Embryonic facial prominence (tissue), 1 donor: ENCODE measurements around the gene WWTR1.

Source experiments
- DNase-seq: peaks from one replicate; pipeline ENCODE4 v3.0.0-alpha.2; 2016; ENCODE audit errors: extremely low spot score

The WWTR1 gene

DNA sequence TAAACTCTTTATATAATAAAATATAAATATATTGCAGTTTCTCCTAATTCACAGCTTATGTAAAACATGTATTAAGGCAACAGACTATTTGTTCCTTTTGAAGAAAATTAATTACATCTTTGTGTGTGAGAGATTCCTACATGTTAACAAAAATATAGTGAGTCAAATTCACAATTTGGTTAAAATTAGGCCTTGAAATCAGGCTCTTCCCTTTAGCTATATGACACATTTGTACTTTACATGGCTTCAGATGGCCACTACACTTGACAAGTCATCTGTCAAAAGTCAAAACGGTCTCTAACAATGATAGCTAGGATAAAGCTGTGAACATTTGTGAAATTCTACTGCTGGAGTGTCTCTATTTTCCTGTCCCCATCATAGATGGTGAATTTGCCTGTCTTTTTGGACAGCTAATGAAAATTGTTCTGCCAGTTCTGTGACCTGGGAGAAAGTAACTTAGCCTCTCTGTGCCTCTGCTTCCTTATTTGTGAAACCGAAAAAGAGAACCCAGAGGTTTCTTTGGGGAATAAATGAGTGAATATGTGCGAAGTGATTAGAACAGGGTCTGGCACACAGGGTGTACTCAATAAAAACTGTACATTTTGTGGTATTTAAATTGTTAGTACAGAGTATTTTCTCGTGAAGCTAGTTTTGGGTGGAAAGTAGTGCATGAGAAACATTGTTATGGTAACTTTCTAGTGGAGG, 159.7 kb downstream of the WWTR1 start:
- no peak for DNase-seq

DNA sequence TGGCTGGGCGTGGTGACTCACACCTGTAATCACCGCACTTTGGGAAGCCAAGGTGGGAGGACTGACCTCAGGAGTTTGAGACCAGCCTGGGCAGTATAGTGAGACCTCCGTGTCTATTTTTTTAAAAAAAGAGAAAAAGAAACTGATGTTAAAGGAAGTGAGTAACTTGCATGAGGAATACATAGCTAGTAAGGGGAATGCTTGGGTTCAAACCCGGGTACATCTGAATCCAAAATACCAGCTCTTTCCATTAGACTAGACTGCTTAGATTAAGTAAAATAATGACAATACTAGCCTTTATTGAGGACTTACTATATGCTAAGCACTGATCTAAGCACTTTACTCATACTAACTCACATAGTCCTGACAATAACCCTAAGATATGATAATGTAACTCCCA, 160.9 kb downstream of the WWTR1 start:
- no peak for DNase-seq

DNA sequence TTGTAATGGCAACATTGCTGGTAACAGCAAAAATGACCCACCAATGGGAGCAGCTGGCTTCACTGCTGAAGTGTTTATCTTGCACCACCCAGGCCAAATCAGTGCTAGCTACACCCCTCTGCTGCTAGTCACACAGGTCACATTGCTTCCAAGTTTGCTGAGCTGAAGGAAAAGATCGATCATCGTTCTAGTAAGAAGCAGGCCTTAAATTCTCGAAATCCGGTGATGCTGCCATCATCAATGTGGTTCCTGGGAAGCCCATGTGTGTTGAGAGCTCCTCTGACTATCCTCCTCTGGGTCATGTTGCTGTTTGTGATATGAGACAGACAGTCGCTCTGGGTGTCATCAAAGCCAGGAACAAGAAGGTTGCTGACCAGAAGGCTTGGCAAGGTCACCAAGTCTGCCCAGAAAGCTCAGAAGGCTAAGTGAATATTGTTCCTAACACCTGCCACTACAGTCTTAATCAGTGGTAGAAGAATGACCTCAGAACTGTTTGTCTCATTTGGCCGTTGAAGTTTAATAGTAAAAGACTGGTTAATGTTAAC, 162.2 kb downstream of the WWTR1 start:
- DNase-seq, result no peak

DNA sequence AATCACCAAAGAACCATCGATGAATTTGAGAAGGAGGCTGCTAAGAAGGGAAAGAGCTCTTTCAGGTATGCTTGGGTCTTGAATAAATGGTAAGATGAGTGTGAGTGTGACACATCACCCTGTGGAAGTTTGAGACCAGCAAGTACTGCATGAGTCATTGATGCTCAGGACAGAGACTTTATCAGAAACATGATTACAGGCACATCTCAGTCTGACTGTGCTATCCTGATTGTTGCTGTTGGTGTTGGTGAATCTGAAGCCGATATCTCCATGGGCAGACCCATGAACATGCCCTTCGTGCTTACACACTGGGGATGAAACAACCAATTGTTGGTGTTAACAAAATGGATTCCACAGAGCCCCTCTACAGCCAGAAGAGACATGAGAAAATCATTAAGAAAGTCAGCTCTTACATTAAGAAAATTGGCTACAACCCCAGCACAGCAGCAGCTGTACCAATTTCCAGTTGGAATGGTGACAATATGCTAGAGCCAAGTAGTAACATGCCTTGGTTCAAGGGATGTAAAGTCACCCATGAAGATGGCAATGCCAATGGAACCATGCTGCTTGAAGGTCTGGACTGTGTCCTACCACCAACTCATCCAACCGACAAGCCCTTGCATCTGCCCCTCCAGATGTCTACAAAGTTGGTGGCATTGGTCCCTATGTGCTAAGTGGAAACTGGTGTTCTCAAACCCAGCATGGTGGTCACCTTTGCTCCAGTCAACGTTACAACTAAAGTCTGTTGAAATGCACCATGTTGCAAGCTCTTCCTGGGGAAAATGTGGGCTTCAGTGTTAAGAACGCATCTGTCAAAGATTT, 162.9 kb downstream of the WWTR1 start:
- DNase-seq, result no peak

DNA sequence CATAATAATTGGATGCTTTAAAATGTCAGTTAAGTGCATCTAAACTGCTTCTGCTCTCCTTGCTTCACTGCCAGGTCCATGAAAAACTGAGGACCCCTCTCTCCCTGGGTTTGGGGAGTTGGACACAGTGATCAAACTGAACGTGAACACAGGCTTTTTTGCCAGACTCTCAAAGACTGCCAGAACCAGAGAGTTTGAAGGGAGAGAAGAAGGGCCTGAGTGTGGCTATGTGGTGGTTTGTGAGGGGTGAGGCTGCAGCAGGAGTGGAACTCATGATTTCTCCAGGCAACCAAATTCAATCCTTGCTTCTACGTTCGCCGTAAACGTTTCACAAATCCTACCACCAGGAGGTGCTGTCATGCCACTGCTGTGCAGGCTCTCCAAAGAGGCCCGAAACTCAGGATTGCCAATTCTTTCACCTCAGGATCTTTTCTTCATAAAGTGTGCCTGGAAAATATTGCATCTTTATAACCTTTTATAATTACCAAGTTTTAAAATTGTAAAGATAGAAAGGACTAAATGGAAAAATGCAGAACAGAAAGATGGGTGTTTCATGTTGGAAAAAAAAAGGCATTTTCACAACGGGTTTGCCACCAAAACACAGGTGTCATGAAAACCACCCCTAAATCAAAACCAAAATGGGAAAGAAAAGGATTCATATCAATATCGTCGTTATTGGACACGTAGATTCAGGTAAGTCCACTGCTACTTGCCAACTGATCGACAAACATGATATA, 163.6 kb downstream of the WWTR1 start:
- DNase-seq, result peak; percentile 51

DNA sequence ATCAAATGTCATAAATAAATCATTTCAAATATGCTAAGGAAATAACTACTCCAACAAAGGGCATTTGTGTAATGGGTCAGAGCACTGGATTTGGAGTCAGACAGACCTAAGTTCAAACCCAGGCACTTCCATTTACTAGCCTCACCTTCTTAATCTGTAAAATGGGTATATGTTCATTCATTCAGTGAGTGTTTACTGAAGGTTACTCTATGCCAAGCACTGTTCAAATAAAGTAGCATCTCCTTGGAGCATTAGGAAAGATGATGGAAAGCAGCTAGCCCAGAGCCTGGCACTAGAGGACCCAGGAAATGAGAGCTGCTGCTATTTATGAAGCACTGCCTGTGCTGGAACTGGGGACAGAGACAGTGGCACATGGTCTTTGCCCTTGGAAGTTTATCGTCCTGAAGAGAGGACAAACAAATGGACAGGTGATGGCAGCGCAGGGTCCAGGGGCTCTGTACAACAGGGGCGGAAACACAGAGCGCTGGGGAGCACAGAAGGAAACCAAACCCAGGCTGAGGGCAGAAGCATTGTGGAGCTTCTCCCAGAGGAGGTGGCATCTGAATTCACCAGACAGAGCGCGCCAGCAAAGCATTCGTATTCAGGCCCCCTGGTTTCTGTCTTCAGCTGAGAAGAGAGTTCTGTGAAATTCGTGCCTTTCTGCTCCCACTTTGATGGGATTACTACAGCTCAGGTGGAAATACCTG, 164.4 kb downstream of the WWTR1 start:
- DNase-seq, result no peak

DNA sequence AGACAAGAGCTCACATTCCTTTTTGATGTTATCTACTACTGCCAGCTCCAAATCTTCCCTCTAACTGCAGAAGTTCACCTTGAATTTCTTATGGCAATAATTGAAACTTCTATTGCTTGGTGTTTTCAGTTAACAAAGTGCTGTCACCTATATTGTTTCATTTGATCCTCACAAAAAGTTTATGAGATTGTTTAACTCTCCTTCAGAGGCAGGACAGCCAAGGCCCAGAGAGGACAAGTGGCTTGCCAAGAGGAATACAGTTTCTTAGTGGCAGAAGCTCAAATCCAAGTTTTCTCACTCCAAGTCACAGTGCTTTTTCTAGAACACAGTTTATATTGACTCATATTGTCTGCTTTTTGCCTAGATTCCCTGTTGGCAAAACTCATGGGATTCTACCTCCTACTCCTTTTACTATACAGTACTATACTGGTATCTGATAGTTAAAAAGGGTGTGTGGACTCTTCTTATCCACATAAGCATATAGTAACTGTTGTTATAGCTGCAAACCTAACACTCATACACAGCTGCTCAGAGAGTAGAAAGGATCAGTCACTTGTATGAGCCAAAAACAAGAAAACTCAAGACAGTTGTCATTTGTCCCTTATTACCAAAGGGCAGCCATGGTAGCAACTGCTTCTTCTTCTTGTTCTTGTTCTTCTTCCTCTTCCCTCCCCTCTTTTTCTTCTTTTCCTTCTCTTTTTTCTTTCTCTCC, 167.4 kb downstream of the WWTR1 start:
- no peak for DNase-seq

DNA sequence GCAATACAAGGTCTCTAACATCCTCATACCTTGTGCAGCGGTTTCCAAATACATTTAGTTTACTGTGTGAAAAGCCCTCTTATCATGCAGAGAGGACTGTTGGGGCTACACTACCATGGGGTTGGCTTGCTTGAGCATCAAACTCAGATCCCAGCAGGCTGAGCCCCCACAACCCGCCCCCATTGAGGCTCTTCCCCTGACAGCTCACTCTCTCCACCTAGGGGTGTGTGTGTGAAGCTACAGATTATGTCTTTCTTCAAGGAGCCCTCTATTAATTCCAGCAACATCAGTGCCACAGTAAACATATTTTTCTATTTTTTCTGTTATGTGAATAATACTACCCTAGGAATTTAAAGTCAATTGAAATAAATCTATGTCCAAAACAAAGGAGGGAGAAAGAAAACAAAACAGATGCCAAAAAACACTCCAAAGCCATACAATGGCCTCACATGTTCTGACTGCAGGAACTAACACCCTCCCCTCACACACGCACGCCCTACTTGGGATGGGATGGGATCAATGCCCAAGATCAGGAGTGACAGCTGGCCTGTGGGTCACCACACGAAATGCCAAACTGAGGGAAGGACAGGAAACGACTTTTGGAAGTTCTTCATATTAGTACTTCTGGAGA, 168.7 kb downstream of the WWTR1 start:
- no peak for DNase-seq

DNA sequence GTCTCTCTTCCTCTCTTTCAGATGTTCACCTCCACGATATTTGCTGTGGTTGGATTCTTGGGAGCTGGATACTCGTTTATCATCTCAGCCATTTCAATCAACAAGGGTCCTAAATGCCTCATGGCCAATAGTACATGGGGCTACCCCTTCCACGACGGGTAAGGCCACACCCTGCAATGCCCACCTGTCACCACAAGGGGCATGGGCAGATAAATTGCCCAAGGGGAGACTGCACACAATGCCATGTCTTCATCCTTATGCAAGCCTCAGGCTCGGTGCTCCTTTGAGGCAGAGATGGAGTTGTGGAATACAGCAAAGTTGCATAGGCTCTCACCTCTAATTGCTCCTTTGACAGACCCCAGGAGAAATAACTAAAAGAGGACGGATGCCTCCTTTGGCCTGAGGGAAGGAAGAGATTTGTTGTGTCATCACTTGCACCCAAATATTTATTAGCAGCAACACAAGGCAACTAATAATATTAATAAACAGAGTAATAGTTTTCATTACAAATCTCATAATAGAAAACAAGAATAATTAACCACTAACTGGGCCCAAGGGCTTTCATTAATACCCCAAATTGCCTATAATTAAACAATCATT, 170.1 kb downstream of the WWTR1 start:
- DNase-seq, result no peak

DNA sequence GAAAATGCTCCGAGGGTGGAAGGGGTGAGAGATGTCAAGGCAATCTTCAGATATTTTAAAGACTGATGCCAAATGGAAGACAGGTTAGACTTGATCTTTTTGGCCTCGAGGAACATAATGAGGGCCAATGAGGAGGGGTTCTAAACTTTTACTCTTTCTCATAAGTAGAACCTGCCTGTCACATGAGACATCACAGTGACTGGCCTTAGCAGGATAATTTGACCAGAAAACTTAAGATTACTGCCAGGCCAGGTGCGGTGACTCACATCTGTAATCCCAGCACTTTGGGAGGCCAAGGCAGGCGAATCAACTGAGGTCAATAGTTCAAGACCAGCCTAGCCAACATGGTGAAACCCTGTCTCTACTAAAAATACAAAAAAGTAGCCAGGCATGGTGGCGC, 171.1 kb downstream of the WWTR1 start:
- no peak for DNase-seq

DNA sequence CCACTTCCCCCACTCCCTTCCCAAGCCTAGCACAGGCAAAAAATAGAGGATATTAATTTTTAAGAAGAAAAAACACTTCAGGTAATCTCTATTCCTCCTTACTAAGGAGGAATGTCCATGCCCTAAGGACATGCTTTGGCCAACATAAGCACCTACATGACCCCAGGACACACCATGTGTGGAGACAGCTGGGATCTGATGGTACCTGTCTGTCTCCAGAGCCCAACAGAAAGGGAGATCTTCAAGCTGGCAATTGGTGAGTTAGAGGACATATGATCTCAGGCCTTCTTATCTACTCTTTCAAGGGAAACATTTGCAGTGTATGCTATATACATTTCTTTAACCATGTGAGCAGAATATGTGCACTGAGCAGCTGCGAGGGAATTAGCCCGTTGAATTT, 176.3 kb downstream of the WWTR1 start:
- DNase-seq, result no peak

DNA sequence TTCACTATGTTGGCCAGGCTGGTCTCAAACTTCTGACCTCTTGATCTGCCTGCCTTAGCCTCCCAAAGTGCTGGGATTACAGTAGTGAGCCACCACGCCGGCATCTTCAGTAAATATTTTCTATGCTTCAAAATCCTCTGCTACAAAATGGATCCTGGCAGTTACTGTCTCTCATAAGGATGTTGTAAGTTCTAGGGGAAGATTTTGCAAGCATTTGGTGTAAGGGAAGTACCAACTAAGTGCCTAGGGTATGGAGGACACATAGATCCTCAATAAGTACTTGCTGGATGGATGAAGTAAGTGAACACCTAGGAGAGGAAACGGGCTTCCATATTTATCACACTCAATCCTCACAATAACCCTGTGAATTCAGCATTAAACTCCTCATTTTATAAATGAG, 176.8 kb downstream of the WWTR1 start:
- DNase-seq, result no peak

DNA sequence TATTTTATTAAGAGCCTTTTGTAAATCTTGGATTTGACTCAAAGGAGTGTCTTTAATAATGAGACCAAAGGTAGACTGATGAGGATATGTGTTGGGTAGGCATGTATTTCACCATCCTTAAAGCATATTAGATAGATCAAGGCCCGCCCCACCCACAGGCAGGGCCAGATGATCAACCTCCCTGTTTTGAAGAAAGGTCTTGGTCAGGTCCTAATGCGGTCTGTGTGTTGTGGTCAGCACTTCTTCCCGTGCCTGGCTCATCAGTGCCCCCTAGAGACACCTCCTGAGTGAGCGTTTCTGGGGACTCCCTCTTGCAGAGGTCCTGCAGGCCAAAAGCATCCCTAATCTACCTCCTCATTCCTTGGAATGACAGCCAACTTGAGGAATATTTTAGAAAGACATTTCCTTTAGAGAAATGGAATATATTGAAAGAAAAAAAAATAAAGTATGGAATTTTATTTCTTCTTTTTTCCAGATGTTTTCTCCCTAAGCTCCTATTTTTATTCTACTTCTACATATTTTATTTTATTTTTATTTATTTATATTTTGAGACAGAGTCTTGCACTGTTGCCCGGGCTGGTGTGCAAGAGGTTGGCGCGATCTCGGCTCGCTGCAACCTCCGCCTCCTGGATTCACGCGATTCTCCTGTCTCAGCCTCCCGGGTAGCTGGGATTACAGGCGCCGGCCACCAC, 177.4 kb downstream of the WWTR1 start:
- DNase-seq, result no peak

DNA sequence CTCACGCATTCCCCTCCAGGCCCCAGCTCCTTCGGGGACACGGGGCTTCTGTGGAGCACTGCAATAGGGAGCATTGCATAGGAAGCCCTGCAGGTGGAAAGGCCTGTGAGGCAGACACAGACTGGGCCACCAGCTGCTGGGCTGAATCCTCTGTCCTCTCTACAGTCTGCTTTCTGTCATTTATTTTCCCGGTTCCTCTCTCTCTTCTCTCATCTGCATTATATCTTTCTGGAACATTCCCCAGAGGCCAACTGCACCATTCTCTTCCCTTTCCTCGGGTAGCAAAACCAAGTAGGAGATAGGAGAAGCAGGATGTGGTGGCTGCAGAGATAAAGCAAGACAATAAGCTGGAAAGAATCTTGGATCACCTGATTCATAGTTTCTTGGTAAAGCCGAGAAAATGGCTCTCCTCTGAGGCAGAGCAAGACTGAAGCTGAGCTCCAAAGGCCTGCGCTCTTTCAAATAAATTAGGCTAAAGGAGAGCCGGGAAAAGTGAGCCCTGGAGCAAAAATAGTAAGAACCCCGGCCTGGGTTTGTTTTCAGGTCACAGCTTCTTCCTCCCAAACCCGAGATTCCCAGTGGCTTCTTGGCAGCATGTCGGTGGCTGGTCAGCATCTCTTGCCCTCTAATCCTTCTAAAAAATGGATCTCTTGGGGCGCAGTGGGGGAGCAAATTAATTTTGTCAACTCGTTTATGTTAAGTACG, 178.1 kb downstream of the WWTR1 start:
- no peak for DNase-seq

DNA sequence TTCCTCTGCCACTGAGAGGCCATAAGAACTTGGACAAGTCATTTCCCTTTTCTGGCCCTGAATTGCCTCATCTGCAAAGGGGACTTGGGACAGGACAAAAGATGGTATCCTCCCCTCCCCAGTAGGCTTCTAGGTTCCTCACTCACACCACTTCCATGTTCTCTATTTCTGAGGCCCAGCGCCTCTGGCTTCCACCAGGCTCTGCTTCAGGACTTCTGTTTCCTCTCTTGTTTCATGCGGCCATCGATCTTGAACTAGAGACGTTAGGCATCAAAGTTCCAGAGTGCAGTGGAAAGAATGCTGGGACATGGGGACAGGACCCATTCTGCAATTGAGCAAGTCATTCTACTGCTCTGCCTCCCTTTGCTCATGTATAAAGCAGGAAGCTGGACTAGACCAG, 181.6 kb downstream of the WWTR1 start:
- DNase-seq, result no peak

DNA sequence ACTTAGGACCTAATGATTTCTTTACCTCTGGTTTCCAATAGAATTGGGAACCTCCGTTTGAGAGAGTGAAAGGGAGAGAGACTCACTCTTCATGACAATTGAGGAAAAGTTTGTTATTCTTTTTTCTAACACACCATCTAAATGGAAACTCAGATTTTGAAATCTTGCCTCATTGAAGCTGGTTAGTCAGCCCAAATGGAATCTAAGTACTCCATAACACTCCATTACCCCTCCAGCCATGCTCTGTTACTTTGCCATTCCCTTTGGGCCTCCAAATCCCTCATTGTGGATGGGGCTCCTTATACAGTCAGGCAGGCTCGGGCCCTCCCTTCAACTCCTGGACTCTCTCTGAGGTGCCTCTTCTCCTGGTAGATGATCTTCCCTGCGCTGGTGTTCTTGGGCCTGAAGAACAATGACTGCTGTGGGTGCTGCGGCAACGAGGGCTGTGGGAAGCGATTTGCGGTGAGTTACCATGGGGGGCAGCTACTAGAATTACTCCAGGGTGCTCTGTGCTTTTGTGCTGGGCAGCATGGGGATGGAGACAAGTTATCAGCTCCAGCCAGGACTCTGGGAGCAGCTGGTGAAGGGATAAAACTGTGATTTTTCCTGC, 182.3 kb downstream of the WWTR1 start:
- DNase-seq, result no peak

DNA sequence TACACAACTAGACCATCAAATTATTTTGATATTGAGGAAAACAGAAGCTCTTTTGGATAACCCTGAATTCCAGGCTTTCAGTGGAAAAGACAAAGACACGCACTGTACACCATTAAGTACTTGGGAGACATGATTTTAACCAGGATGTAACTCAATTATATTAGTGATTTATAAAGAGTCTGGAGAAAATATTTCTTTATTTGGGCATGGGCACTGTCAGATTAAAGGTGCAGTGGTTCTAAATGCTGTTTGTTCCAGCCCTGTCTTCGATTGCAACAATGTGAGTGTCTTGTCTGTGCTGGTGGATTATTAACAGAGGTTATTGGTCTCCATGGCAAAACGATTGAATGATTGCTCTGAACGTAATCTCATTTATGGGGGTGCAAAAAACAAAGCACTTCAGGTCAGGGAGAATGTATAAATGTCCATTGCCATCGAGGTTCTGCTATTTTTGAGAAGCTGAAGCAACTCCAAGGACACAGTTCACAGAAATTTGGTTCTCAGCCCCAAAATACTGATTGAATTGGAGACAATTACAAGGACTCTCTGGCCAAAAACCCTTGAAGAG, 183.5 kb downstream of the WWTR1 start, which contains the start of gene TM4SF4:
Gene TM4SF4, plus strand, starts transcription at position 448 of the 568 bp plus-strand sequence. CDS start 181 bp downstream, outside the sequence.
- no peak for DNase-seq
